ENCODE data around the gene ULBP1. TPM values are rescaled to one million over a fixed set of nuclear protein-coding genes. Genes with fewer than 3 reads are reported as not detected.

The ULBP1 gene
- total RNA-seq, 2 donors from 2014 or later = 0.14 TPM; not detected in 1

DNA sequence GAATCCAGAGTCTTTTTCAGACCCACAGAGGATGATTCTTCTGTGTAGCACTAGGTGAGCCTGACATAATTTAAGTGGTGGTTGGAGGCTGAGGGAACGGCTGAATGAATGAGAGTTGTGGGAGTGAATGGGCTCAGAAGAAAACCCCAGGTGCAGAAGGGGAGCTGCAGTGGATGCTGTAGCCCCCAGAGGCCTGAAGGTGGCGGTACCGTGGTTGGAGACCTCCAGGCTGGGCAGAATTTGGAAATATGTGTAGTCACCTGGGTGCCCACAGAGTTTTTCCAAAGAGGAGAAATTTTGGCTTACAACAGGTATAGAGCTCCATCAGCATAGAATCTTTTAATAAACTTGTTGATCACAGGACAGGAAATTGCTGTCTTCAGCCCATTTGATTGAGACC, 34.3 kb upstream of the ULBP1 start:
- Histone ChIP-seq H3K27me3 (replicated peaks; ENCODE audit: insufficient read depth) (peaks cover 4% of the 10 kb centered on the region), H3K4me1 (ENCODE audit: control insufficient read depth in 1 of 2, low read depth in 2 of 2) (peaks cover 0 to 3% of the 10 kb centered on the region in 2 donors), H3K36me3 (no peaks in the 10 kb centered on the region), H3K27ac (no peak overlapping the region), H3K4me3 (no peak overlapping the region), H3K9me3 (no peaks in the 10 kb centered on the region)
- ATAC-seq (ENCODE audit: insufficient number of reproducible peaks, low FRiP score, low read depth) (no peak), DNase-seq (ENCODE audit: low spot score) (no peak)
- TF ChIP-seq, protein P1, sequence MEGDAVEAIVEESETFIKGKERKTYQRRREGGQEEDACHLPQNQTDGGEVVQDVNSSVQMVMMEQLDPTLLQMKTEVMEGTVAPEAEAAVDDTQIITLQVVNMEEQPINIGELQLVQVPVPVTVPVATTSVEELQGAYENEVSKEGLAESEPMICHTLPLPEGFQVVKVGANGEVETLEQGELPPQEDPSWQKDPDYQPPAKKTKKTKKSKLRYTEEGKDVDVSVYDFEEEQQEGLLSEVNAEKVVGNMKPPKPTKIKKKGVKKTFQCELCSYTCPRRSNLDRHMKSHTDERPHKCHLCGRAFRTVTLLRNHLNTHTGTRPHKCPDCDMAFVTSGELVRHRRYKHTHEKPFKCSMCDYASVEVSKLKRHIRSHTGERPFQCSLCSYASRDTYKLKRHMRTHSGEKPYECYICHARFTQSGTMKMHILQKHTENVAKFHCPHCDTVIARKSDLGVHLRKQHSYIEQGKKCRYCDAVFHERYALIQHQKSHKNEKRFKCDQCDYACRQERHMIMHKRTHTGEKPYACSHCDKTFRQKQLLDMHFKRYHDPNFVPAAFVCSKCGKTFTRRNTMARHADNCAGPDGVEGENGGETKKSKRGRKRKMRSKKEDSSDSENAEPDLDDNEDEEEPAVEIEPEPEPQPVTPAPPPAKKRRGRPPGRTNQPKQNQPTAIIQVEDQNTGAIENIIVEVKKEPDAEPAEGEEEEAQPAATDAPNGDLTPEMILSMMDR (IDR thresholded peaks at IDR 0.05) = no peak

DNA sequence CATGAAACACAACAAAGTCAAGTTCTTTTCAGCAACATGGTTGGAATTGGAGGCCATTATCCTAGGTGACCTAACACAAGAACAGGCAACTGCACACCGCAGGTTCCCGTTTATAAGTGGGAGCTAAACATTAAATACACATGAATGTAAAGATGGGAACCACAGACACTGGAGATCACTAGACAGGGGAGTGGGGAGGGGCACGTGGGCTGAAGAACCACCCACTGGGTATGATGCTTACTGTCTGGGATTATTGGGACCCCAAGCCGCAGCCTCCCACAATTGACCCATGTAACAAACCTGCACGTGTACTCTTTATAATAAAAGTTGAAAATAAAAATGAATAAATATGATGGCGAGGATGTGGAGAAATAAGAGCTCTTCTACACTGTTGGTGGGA, 32.2 kb upstream of the ULBP1 start:
- TF ChIP-seq, protein P1 (IDR thresholded peaks at IDR 0.05) = no peak
- no peaks in the 10 kb centered on the region for H3K9me3 ChIP-seq
- ATAC-seq (ENCODE audit: insufficient number of reproducible peaks, low FRiP score, low read depth) (no peak), DNase-seq (ENCODE audit: low spot score) (no peak)
- H3K4me3 ChIP-seq = no peak overlapping the region
- peaks cover 4% of the 10 kb centered on the region for H3K27me3 ChIP-seq (replicated peaks; ENCODE audit: insufficient read depth)
- no peaks in the 10 kb centered on the region for H3K36me3 ChIP-seq
- H3K27ac ChIP-seq = no peak overlapping the region
- H3K4me1 ChIP-seq (ENCODE audit: control insufficient read depth in 1 of 2, low read depth in 2 of 2) = peaks cover 0 to under 1% of the 10 kb centered on the region in 2 donors

DNA sequence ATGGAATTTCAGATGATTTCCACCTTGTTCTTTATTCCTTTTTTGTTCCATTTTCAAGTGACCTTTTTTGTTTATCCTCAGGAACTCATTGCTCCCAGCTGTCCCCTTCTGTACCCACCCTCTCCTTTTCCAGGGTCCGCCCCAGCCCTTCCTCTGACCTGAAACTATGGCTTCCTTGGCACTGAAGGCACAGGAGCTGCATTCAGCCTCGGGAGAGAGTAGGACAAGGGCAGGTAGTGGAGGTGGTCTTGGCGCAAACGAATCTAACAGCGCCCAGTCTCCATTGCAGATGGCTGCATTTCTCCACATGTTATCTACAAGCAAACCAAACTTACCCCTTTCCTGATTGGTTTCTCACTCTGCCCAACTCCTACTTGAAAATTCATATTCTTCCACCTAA, 30.7 kb upstream of the ULBP1 start:
- Histone ChIP-seq H3K4me3 (no peak overlapping the region), H3K9me3 (no peaks in the 10 kb centered on the region), H3K27ac (no peak overlapping the region), H3K36me3 (no peaks in the 10 kb centered on the region), H3K4me1 (ENCODE audit: control insufficient read depth in 1 of 2, low read depth in 2 of 2) (no peaks in the 10 kb centered on the region), H3K27me3 (replicated peaks; ENCODE audit: insufficient read depth) (peaks cover 10% of the 10 kb centered on the region)
- DNase-seq (ENCODE audit: low spot score) = no peak
- ATAC-seq (ENCODE audit: insufficient number of reproducible peaks, low FRiP score, low read depth) = no peak
- TF ChIP-seq, protein P1 (IDR thresholded peaks at IDR 0.05) = no peak

DNA sequence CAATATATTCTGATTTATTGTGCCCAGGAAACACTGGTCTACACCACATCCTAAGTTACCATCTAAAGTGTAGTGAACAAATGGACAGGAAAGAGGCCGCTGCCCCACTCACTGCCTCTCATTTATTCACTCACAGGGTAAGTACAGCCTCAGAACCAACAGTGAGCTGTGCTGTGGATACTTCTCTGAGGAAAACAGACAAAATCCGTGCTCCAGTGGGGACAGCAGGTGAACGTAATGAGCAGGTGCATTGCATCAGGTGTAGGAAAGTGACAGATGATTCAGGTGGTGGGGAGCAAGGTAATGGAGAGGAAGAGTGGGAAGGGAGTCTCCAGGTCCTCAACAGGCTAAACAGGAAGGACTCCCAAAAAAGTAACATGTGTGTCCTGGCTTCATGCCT, 30.3 kb upstream of the ULBP1 start:
- H3K27me3 ChIP-seq (replicated peaks; ENCODE audit: insufficient read depth) = peaks cover 10% of the 10 kb centered on the region
- no peak for DNase-seq (ENCODE audit: low spot score)

DNA sequence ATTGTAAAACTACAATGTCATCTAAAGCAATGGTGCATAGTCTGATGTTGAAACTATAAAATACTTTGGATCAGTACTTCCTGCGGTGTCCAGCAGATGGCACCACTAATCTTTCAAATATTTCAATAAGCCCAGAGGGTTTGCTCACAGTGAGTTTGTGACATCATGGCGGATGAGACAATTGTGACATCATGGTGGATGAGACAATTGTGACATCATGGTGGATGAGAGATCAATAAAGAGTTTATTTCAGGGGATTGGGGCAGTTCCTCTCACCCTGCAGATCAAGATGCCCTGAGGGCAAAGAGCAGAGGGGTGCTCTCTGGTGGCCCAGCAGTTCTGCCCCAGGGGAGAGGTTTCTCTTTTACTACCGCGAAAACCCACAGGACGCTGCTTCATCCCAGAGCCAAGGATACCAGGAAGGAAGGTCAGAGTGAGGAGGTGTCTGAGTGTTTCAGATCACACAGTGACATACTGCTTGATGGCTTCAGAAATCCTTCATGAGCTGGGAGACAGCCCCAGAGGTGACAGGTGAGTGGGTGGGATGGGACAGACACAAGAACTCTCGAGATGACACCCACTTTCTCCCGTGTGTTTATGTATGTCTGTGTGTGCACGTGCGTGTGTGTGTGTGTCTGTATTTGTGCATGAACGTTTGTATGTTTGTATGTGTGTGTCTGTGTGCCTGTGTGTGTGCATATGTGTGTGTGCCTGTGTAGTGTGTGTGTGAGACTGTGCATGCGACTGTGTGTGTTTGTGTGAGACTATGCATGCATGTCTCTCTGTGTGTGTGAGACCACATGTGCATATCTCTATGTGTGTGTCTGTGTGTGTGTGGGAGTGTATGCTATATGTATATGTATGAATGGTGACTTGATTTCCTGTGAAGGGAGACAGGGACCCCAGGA, 29.2 kb upstream of the ULBP1 start:
- DNase-seq (ENCODE audit: low spot score) = no peak
- H3K4me1 ChIP-seq (ENCODE audit: control insufficient read depth in 1 of 2, low read depth in 2 of 2) = peaks cover 9 to 10% of the 10 kb centered on the region in 2 donors
- peaks cover 20% of the 10 kb centered on the region for H3K27me3 ChIP-seq (replicated peaks; ENCODE audit: insufficient read depth)
- H3K27ac ChIP-seq = no peak overlapping the region
- ATAC-seq (ENCODE audit: insufficient number of reproducible peaks, low FRiP score, low read depth) = peak; percentile 58
- H3K9me3 ChIP-seq = no peaks in the 10 kb centered on the region
- TF ChIP-seq, protein P1 (IDR thresholded peaks at IDR 0.05) = peak; percentile 86
- H3K36me3 ChIP-seq = no peaks in the 10 kb centered on the region
- H3K4me3 ChIP-seq = no peak overlapping the region

More for the DNA sequence above, 30.3 kb upstream of the ULBP1 start:
- H3K9me3 ChIP-seq = no peaks in the 10 kb centered on the region
- no peak for ATAC-seq (ENCODE audit: insufficient number of reproducible peaks, low FRiP score, low read depth)
- H3K4me3 ChIP-seq = no peak overlapping the region
- TF ChIP-seq, protein P1 (IDR thresholded peaks at IDR 0.05) = no peak
- H3K36me3 ChIP-seq = no peaks in the 10 kb centered on the region
- H3K27ac ChIP-seq = no peak overlapping the region
- H3K4me1 ChIP-seq (ENCODE audit: control insufficient read depth in 1 of 2, low read depth in 2 of 2) = peaks cover 3 to 4% of the 10 kb centered on the region in 2 donors

All from thoracic aorta (tissue), 2 donors.